SHP77 (cell line): ENCODE measurements around the gene ZNF530.

Source experiments
- DNase-seq, 2 experiments: peaks; one replicate each; lab custom pipeline; 2025; lab: John Stamatoyannopoulos, UW

Gene ZNF530

DNA sequence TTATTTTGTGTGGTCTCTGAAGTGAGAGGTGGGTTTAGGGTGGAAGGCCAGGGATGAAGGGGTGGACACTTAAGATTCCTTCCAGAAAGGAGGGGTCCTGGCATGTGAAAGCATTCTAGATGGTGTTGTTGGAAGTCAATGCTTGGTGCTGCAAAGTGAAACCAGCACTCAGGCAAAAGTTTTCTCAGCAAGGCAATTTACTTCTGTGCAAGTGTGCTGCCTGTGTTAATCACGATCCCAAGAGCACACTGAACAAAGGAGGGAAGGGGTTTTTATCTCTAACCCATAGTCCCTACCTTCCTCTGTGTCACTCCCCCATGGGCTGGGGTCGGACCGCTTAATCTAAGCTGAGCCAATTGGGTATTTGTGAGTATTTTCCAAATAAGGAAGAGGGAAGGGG lies 15.7 kb downstream of the ZNF530 start:
- DNase-seq: no peak

DNA sequence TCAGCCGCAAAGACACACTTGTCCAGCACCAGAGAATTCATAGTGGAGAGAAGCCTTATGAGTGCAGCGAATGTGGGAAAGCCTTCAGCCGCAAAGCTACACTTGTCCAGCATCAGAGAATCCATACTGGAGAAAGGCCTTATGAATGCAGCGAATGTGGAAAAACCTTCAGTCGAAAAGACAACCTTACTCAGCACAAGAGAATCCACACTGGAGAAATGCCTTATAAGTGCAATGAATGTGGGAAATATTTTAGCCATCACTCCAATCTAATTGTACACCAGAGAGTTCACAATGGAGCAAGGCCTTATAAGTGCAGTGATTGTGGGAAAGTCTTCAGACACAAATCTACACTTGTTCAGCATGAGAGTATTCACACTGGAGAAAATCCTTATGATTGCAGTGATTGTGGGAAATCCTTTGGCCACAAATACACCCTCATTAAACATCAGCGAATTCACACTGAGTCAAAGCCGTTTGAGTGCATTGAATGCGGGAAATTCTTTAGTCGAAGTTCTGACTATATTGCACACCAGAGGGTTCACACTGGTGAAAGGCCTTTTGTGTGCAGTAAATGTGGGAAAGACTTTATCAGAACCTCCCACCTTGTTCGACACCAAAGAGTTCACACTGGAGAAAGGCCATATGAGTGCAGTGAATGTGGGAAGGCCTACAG lies 21.1 kb downstream of the ZNF530 start:
- no peak for DNase-seq

DNA sequence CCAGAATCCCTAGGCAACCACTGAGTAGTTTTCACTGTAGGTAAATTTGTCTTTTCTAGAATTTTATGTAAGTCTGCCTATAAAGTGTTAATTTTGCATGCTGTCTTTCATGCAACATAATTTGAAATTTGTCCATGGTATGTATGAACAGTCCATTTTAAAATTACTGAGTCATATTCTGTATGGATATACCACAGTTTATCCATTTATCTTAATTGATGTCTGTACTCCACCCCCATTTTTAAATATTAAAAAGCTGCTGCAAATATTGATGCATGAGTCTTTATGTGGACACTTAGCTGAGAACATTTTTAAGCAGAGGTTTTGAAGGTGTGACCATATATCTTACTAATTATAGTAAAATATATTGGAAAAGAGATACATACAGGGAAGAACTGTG lies 23.4 kb downstream of the ZNF530 start:
- DNase-seq: no peak

DNA sequence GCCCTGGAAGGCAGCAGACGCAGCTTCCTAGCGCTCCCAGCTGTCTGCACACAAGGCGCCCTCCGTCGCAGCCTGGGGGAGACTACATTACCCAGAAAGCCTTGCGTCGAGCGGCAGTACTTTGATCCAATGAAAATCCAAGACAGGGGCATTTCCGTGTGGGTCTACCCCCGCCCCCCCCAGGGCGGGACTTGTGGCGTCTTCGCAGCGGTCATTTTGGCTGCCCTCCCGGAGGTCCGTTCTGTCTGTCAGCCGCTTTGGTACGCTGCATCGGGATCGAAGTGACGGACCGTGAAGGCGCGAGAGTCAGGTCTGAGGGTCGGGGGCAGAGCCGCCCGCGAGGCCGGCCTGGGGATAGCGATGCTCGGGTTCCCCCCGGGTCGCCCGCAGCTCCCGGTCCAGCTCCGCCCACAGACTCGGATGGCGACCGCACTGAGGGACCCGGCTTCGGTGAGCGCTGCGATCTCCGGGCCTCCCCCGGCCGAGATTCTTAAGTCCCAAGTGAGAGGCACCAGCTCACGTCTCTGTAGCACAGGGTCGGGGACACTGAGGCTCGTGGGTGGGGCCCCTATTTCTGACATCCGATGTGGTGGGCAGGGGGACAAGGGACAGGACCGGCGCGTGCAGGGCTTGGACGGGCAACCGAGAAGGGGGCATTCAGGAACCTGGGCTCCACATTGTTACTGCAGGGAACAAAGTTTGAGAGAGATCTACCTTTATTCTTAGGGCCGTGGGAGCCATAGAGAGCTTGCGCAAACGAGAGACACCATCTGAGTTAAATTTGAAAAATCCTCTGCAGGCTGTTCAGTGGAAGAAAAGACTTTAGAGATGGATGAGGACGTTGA lies 33.5 kb downstream of the ZNF530 start, which contains the start of gene ZNF211:
Gene ZNF211 (plus strand): TSS at position 182 of the 845 bp plus-strand sequence. CDS start 179 bp downstream, at position 361.
- peak; percentile 88 to 90 for DNase-seq

DNA sequence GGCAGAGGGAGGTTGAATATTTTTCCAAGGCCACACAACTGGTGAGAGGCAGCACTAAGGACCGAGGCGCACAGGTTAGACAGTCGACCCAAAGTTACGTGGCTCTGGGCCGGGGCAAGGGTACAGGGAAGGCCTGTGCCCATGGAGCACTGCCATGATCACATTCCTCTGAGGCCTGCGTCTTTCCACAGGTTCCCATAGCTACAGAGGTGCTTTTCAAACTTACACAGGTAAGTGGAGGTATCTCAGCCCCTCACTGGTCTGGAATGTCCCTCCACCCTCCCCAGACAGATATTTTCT lies 34.1 kb downstream of the ZNF530 start:
- DNase-seq: no peak

DNA sequence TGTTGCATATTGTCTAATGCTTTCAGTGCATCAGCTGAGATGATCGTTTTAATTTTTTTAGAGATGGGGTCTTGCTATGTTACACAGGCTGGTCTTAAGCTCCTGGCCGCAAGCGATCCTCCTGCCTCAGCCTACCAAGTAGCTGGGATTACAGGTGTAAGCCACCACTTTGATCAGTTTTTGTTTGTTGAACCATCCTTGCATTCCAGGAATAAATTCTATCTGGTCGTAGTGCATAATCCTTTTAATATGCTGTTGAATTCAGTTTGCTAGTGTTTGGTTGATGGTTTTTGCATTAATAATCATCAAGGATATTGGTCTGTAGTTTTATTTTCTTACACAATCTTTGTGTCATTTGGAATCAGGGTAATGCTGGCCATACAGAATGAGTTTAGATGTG lies 37.7 kb downstream of the ZNF530 start:
- DNase-seq: no peak

DNA sequence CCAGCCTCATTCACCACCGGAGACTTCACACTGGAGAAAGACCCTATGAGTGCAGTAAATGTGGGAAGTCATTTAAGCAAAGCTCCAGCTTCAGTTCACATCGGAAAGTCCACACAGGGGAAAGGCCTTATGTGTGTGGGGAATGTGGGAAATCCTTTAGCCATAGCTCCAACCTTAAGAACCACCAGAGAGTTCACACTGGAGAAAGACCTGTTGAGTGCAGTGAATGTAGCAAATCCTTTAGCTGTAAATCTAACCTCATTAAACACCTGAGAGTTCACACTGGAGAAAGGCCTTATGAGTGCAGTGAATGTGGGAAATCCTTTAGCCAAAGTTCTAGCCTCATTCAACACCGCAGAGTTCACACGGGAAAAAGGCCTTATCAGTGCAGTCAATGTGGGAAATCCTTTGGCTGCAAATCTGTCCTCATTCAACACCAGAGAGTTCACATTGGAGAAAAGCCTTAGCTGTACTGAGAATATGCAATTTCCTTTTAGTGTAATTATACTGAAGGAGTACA lies 42.1 kb downstream of the ZNF530 start:
- no peak for DNase-seq

DNA sequence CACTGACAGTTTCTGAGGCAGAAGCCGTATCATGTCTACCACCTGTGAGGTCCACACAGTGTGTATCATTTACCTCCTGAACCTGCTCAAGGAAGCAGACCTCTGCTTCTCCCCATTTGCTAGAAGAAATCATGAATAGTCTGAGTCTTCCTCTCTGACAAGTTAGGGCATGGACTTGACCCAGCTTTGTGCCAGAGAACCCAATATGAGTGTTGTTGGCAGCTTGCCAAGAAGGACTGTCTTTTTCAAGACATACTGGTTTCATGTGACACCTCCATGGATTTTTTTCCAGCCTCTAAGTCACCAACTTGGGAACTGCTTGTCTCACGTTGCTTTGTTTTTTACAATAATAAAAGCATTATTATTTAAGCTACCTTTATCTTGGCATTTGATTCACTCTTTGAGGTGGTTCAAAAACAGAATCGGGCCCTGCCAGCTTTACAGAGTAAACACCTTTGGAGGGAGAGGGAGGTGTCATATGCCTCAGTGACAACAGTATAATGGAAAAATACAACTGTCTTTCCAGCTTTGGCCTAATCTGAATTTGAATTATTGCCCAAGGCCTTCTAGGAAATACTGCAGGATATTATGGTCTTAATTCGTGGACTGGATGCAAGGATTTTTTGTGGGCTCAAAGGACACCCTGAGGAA lies 42.8 kb downstream of the ZNF530 start:
- no peak for DNase-seq

DNA sequence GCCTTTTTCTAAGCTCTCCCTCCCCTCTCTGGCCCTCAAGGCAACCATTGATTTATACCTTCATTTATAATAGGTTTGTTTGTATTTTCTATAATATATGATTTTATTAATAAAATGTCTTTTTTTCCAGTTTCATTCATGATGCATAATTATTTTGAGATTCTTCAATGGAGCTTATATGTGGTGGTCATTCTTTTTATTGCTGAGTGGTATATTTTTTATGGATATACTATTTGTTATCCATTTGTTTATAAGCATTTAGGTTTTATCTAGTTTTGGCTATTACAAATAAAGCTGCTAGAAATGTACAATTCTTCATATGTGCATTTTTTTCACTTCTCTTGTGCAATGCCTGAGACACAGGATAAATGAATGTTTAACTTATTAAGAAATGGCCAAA lies 44.0 kb downstream of the ZNF530 start:
- no peak for DNase-seq

DNA sequence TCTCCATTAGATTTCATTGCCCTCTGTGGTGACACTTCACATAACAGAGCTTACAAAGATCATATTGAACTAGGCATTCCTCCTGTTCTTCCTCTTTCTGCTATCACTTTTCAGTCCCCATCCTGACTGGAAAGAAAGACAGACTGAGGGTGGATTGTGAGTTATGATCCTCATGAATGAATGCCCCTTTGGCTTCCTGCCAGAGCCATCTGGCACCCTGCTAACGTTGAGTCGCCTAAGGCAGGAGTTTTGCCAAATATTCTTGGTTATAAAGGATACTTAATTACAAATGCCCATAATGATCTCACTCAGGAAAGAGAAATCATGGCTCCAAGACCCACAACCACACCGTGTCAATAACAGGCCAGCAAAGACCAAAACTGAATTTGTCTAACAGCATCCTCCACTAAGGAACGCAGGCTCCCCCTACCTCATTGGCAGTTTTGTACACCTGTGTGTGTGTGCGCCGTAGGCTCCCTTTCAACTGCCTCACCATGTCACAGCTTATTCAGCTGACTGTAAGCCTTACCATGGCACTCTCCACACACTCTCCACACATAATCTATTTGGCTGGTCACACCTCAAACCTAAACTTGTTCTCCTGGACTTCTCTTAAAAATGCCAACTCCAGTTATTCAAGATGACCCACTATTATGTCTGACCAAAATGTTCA lies 48.8 kb downstream of the ZNF530 start:
- DNase-seq: no peak

DNA sequence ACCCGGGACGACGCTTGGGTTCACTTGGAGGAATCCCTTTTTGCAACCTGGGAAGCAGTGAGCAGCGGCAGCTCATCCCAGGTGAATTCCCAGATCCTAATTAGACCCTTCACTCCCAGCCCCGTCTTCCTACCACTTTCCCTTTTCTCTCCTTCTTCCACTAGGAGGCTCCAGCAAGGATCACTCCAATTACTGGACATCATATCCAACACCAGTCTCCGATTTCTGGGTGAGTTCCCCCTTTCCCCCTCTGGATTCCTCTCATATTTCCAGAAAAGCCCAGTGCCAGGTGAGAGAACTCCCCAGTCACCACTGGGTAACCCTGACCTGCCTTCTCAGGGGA lies 51.9 kb downstream of the ZNF530 start:
- DNase-seq: no peak

DNA sequence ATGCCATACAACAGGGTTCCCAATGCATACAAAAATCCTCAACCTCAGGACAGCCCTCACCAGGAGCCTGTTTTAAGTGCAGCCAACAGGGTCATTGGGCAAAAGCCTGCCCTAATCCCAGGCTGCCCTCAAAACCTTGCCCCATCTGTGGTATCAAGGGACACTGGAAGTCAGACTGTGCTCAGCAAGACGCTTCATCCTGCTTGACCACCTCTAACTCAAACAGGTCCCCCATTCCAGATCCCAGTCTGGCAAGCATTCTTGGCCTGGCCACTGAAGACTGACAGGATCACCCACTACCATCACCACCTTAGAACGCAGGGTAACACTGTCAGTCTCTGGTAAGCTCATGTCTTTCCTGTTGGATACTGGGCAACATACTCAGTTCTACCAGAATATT lies 54.0 kb downstream of the ZNF530 start:
- DNase-seq: no peak

DNA sequence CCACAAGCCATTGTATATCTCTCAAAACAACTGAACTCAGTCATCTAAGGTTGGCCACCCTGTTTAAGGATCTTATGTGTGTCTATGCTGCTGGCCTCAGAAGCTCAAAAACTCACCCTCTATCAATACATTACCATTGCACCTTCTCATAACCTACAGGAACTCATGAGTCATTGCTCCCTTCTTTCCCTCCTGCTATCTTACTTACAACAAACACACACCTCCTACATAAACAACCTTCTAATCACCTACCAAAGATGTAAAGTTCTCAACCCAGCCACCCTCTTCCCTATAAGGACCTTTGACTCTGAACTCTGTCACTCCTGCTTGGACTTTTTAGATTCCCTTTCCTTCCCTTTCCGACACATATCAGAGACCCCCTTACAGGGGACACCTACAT lies 55.8 kb downstream of the ZNF530 start:
- DNase-seq: no peak

DNA sequence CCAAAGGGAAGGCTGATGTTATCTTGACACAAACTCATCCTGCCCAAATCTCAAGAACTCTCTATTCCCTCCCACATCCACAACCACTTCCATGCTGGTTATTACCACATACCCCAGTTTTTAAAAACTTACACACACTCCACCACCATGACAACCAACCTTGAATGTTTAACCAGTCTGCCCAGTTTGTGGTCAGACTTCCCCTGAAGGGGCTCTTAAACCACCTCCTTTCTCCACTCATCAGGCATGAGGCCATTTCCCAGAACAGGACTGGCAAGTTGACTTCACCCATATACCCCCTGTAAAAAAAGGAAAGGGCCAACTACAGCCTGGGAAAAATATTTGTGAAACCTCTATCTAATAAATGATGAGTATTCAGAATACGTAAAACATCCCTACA lies 56.7 kb downstream of the ZNF530 start:
- DNase-seq: no peak
